ENCODE measurements around the gene IQCH.

The IQCH gene

DNA sequence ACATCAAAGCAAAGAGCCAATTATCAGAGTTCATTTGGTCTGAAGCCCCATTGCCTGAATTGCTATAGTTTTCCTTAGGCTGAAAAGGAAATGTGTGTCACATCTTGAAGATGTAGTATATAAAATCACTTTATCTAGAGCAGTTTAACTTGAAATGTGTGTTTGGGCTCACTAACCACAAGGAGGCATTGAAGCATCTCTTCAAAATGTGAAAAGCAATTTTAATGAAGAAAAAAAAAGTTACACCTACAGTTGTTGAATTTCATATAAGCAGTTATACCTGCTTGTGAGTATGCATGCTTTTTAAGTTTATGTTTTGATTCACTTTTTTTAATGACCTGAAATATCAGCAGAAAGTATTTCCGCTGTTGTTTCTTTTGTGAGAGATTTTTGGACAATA, 129.3 kb downstream of the IQCH start:
- no peaks in the 10 kb centered on the region for H3K9me3 ChIP-seq (ENCODE audit: severe bottlenecking)
- H3K36me3 ChIP-seq: no peaks in the 10 kb centered on the region
- no peak overlapping the region for H3K4me3 ChIP-seq (ENCODE audit: low read depth, low read length)
- TF ChIP-seq CTCF (IDR thresholded peaks at IDR 0.05; ENCODE audit: low read depth, low read length): no peak
- DNase-seq: no peak
- no peak overlapping the region for H3K27ac ChIP-seq
- H3K27me3 ChIP-seq (ENCODE audit: insufficient read depth, low read depth, severe bottlenecking): no peaks in the 10 kb centered on the region

DNA sequence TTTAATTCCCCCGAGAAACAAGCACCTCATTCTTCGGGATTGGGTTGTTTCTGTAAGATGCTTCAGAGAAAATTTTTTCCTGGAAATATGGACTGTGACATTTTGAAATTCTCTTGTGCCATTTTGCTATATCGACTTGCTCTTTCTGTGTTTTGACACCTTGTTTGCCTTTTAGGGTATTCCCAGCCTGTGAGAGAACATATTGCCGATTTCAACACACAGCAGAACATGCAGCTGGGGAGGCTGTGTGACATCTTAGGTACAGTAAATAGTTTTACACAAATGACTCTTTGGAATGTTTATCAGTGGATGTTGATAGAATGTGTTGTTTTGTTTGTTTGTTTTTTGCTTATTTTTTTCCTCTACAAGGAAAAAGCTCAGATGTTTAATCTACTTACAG, 130.2 kb downstream of the IQCH start:
- TF ChIP-seq CTCF (IDR thresholded peaks at IDR 0.05; ENCODE audit: low read depth, low read length): no peak
- Histone ChIP-seq H3K4me3 (ENCODE audit: low read depth, low read length) (no peak overlapping the region), H3K9me3 (ENCODE audit: severe bottlenecking) (no peaks in the 10 kb centered on the region), H3K27me3 (ENCODE audit: insufficient read depth, low read depth, severe bottlenecking) (no peaks in the 10 kb centered on the region), H3K27ac (no peak overlapping the region), H3K36me3 (no peaks in the 10 kb centered on the region)
- no peak for DNase-seq

DNA sequence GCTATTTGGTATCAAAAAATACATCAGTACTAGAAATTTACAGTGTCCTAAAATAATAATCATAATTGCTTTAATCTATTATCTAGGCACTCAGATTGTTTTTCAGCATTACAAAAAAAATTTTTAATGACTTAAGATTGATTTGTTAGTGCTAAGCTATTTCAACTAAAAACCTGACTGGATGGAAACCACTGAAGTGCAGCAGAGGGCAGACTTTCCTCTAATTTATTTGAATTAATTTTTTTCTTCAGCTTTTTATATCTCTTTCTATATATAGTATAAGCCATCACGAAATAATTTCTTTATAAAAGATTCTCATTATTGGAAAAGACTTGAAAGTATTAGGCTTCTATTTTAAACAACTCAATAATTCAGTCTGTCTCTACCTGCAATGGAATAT, 131.4 kb downstream of the IQCH start:
- no peak overlapping the region for H3K27ac ChIP-seq
- H3K36me3 ChIP-seq: no peaks in the 10 kb centered on the region
- H3K4me3 ChIP-seq (ENCODE audit: low read depth, low read length): no peak overlapping the region
- no peaks in the 10 kb centered on the region for H3K9me3 ChIP-seq (ENCODE audit: severe bottlenecking)
- H3K27me3 ChIP-seq (ENCODE audit: insufficient read depth, low read depth, severe bottlenecking): no peaks in the 10 kb centered on the region
- DNase-seq: no peak
- TF ChIP-seq CTCF (IDR thresholded peaks at IDR 0.05; ENCODE audit: low read depth, low read length): no peak

DNA sequence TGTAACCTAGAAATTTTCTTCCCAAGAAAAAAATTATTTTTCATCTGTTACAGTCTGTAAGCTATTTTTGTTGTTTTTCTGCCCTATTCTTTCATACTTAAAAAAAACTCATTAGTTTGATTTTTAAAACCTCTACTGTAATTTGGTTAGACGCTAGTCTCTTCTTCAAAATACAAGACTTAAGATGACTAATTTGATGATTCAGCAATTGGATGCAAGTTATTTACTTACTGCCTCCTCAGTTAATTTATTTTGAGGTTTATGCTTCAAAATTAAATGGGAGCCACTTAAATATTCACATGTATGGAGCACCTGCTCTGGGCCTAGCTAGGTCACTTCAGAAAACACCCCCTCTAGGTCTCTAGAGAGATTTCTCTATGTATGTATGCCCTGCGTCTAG, 132.4 kb downstream of the IQCH start:
- Histone ChIP-seq H3K27me3 (ENCODE audit: insufficient read depth, low read depth, severe bottlenecking) (no peaks in the 10 kb centered on the region), H3K27ac (no peak overlapping the region), H3K36me3 (no peaks in the 10 kb centered on the region), H3K9me3 (ENCODE audit: severe bottlenecking) (no peaks in the 10 kb centered on the region), H3K4me3 (ENCODE audit: low read depth, low read length) (no peak overlapping the region)
- DNase-seq: no peak
- TF ChIP-seq CTCF (IDR thresholded peaks at IDR 0.05; ENCODE audit: low read depth, low read length): no peak

GRCh38 chr15:67389975-67390374, 135.4 kb downstream of the IQCH start:
- TF ChIP-seq CTCF (IDR thresholded peaks at IDR 0.05; ENCODE audit: low read depth, low read length): no peak
- Histone ChIP-seq H3K9me3 (ENCODE audit: severe bottlenecking) (no peaks in the 10 kb centered on the region), H3K36me3 (no peaks in the 10 kb centered on the region), H3K4me3 (ENCODE audit: low read depth, low read length) (no peak overlapping the region), H3K27me3 (ENCODE audit: insufficient read depth, low read depth, severe bottlenecking) (no peaks in the 10 kb centered on the region), H3K27ac (no peak overlapping the region)
- no peak for DNase-seq

DNA sequence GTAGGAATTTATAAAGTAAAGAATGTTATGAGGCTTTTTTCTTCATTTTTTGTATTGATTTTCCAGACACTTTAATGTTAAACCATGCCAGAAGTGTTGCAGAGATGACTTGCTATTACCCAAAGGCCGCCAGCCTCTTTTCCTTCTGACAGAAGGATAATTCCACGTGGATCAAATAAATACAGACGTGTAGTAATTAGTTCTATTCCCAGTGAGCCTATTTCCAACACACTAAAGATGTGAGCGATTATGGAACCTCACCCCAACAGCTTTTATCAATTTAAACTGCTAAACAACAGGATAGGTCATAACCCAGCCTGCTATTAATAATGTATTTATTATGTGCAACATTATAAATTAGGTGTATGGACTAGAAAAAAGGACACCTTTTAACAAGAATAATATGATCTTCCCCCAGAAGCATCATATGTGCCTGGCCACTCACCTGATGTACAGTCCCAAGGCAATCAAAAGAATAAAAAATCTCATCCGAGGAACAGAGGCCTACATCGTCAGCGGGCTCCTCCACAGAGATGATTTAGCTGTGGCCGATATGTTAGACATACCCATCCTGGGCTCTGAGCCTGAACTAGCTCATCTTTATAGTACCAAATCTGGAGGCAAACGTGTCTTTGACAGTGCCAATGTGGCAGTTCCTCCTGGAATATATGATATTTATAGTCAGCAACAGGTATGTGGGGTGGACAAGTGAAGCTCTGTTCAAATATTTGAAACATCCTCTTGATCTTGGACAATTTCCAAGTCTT, 140.5 kb downstream of the IQCH start:
- no peaks in the 10 kb centered on the region for H3K27me3 ChIP-seq (ENCODE audit: insufficient read depth, low read depth, severe bottlenecking)
- DNase-seq: no peak
- no peak overlapping the region for H3K4me3 ChIP-seq (ENCODE audit: low read depth, low read length)
- no peak overlapping the region for H3K27ac ChIP-seq
- H3K36me3 ChIP-seq: no peaks in the 10 kb centered on the region
- H3K9me3 ChIP-seq (ENCODE audit: severe bottlenecking): no peaks in the 10 kb centered on the region
- TF ChIP-seq CTCF (IDR thresholded peaks at IDR 0.05; ENCODE audit: low read depth, low read length): no peak
